OCI-LY1 (cell line): ENCODE measurements around the gene TMEM229B.

Experiments
- H2AFZ ChIP-seq: fragments of 200-600 bp; sonication (generic), shearing (Covaris generic); 2 replicates; pipeline ENCODE4 v1.6.0; 2014; ENCODE audit warnings: antibody characterized with exemption, mild to moderate bottlenecking, low read length
- H3F3A ChIP-seq: fragments of 200-600 bp; sonication (generic), shearing (Covaris generic); 2 replicates; pipeline ENCODE4 v1.6.0; 2014; ENCODE audit warnings: mild to moderate bottlenecking, antibody characterized with exemption, low read length, moderate library complexity; ENCODE audit not compliant: insufficient read depth
- H3K27ac ChIP-seq: fragments of 200-600 bp; sonication (generic); 2 replicates; pipeline ENCODE4 v1.5.1; 2014; ENCODE audit warnings: low read length, mixed run types, mild to moderate bottlenecking, low read depth; ENCODE audit not compliant: poor library complexity, severe bottlenecking
- H3K27me3 ChIP-seq: fragments of 200-600 bp; sonication (generic); 2 replicates; pipeline ENCODE4 v1.6.0; 2014; ENCODE audit warnings: antibody characterized with exemption, mild to moderate bottlenecking, low read length, moderate library complexity; ENCODE audit not compliant: insufficient read depth
- H3K36me3 ChIP-seq: fragments of 200-600 bp; sonication (generic); 2 replicates; pipeline ENCODE4 v1.6.1; 2014; ENCODE audit warnings: mild to moderate bottlenecking, antibody characterized with exemption, low read length, moderate library complexity, mixed read lengths; ENCODE audit not compliant: insufficient read depth
- H3K4me1 ChIP-seq: fragments of 200-600 bp; sonication (generic); 2 replicates; pipeline ENCODE4 v1.5.1; 2014; ENCODE audit warnings: mild to moderate bottlenecking, low read length, moderate library complexity; ENCODE audit not compliant: insufficient read depth, severe bottlenecking
- H3K4me2 ChIP-seq: fragments of 200-600 bp; sonication (generic), shearing (Covaris generic); 2 replicates; pipeline ENCODE4 v1.6.1; 2014; ENCODE audit warnings: low read length
- H3K4me3 ChIP-seq: fragments of 200-600 bp; sonication (generic); 2 replicates; pipeline ENCODE4 v1.5.1; 2014; ENCODE audit warnings: low read length, low read depth, mild to moderate bottlenecking, mixed read lengths; ENCODE audit not compliant: poor library complexity, severe bottlenecking
- H3K79me2 ChIP-seq: fragments of 200-600 bp; shearing (Covaris generic); 2 replicates; pipeline ENCODE4 v1.6.1; 2016; ENCODE audit warnings: mixed run types, low read length, mixed read lengths; ENCODE audit not compliant: insufficient read depth
- H3K9ac ChIP-seq: fragments of 200-600 bp; sonication (generic), shearing (Covaris generic); 2 replicates; pipeline ENCODE4 v1.6.1; 2014; ENCODE audit warnings: mild to moderate bottlenecking, low read length, mixed read lengths
- H3K9me2 ChIP-seq: fragments of 200-600 bp; sonication (generic), shearing (Covaris generic); 2 replicates; pipeline ENCODE4 v1.6.1; 2014; ENCODE audit warnings: low read depth, mild to moderate bottlenecking, low read length, mixed read lengths
- H3K9me3 ChIP-seq: fragments of 200-600 bp; shearing (Covaris generic); 2 replicates; pipeline ENCODE4 v1.6.1; 2014; ENCODE audit warnings: low read length, mixed read lengths
- H4K20me1 ChIP-seq: fragments of 200-600 bp; sonication (generic), shearing (Covaris generic); 2 replicates; pipeline ENCODE4 v1.6.0; 2016; ENCODE audit warnings: mild to moderate bottlenecking, low read length; ENCODE audit not compliant: insufficient read depth
- CTCF ChIP-seq: fragments of 200-600 bp; sonication (generic), shearing (Covaris generic); IDR thresholded peaks from 2 replicates; pipeline ENCODE4 v1.5.1; 2017; ENCODE audit warnings: mild to moderate bottlenecking, antibody characterized with exemption, low read length, moderate library complexity, mixed read lengths
- EZH2 ChIP-seq: fragments of 200-600 bp; sonication (generic), shearing (Covaris generic); IDR thresholded peaks from 2 replicates; pipeline ENCODE4 v1.8.0; 2017; ENCODE audit warnings: borderline replicate concordance, mixed run types, mild to moderate bottlenecking, antibody characterized with exemption, low read length, moderate library complexity, mixed read lengths

Gene TMEM229B

GRCh38 chr14:67485501-67486095 lies 2.9 kb downstream of the TMEM229B start:
- Histone ChIP-seq H3K9me3 (no peaks in the 10 kb centered on the region), H3K4me1 (peaks cover 22% of the 10 kb centered on the region), H2AFZ (no peak overlapping the region), H4K20me1 (no peaks in the 10 kb centered on the region), H3K36me3 (peaks cover 6% of the 10 kb centered on the region; the same call in 1 of the 2 replicates), H3K27ac (no peak overlapping the region), H3K79me2 (no peaks in the 10 kb centered on the region), H3K4me2 (no peak overlapping the region), H3K27me3 (no peaks in the 10 kb centered on the region), H3K4me3 (no peak overlapping the region), H3K9me2 (no peaks in the 10 kb centered on the region), H3F3A (no peaks in the 10 kb centered on the region), H3K9ac (no peak overlapping the region)
- TF ChIP-seq CTCF (no peak), EZH2 (no peak)

- Histone ChIP-seq H4K20me1 (no peaks in the 10 kb centered on the region), H3K4me3 (no peak overlapping the region), H3K4me1 (peaks cover 26% of the 10 kb centered on the region), H3F3A (no peaks in the 10 kb centered on the region), H3K79me2 (no peaks in the 10 kb centered on the region), H3K9ac (no peak overlapping the region), H3K4me2 (no peak overlapping the region), H3K9me2 (no peaks in the 10 kb centered on the region), H3K36me3 (peaks cover 6% of the 10 kb centered on the region; the same call in 1 of the 2 replicates), H3K9me3 (no peaks in the 10 kb centered on the region), H3K27me3 (no peaks in the 10 kb centered on the region), H3K27ac (no peak overlapping the region), H2AFZ (no peak overlapping the region)
- TF ChIP-seq CTCF = no peak
- no peak for TF ChIP-seq EZH2
Measured at GRCh38 chr14:67483579-67484285, 4.8 kb downstream of the TMEM229B start.

- no peak overlapping the region for H2AFZ ChIP-seq
- no peaks in the 10 kb centered on the region for H4K20me1 ChIP-seq
- H3K4me1 ChIP-seq = peaks cover 14% of the 10 kb centered on the region
- H3K27ac ChIP-seq = no peak overlapping the region
- no peaks in the 10 kb centered on the region for H3F3A ChIP-seq
- no peaks in the 10 kb centered on the region for H3K9me2 ChIP-seq
- H3K9ac ChIP-seq = no peak overlapping the region
- H3K4me3 ChIP-seq = no peak overlapping the region
- H3K36me3 ChIP-seq = peaks cover 6% of the 10 kb centered on the region; the same call in 1 of the 2 replicates
- no peak overlapping the region for H3K4me2 ChIP-seq
- H3K27me3 ChIP-seq = no peaks in the 10 kb centered on the region
- no peak for TF ChIP-seq EZH2
- TF ChIP-seq CTCF = no peak
- H3K79me2 ChIP-seq = no peaks in the 10 kb centered on the region
- H3K9me3 ChIP-seq = no peaks in the 10 kb centered on the region
Measured at GRCh38 chr14:67482231-67483164, 6.0 kb downstream of the TMEM229B start.
